CD4-positive, alpha-beta T cell treated with Interleukin-21 for 1 hour (primary cell): Measurements from ENCODE around the gene FOXP1.

Experiments used
- DNase-seq: peaks from one replicate; pipeline ENCODE4 v3.0.0-alpha.2; 2020

FOXP1 gene

GRCh38 chr3:71317749-71318457 is 265.6 kb downstream of the FOXP1 start:
- no peak for DNase-seq

- no peak for DNase-seq
Observed at GRCh38 chr3:71317140-71317539, 266.4 kb downstream of the FOXP1 start.

- no peak for DNase-seq
Observed at GRCh38 chr3:71316066-71316777, 267.3 kb downstream of the FOXP1 start.

- DNase-seq: no peak
Observed at GRCh38 chr3:71315431-71315830, 268.1 kb downstream of the FOXP1 start.

- no peak for DNase-seq
Observed at GRCh38 chr3:71313844-71314243, 269.7 kb downstream of the FOXP1 start.

GRCh38 chr3:71312461-71312860 is 271.1 kb downstream of the FOXP1 start:
- no peak for DNase-seq

GRCh38 chr3:71311661-71312046 is 271.9 kb downstream of the FOXP1 start:
- no peak for DNase-seq

- DNase-seq: no peak
Observed at GRCh38 chr3:71310980-71311660, 272.4 kb downstream of the FOXP1 start.

GRCh38 chr3:71310359-71310979 is 273.1 kb downstream of the FOXP1 start:
- DNase-seq: no peak

- no peak for DNase-seq
Observed at GRCh38 chr3:71309886-71310285, 273.6 kb downstream of the FOXP1 start.

- peak; percentile 35 for DNase-seq
Observed at GRCh38 chr3:71309342-71309741, 274.2 kb downstream of the FOXP1 start.

- no peak for DNase-seq
Observed at GRCh38 chr3:71308836-71309235, 274.7 kb downstream of the FOXP1 start.

GRCh38 chr3:71307991-71308697 is 275.4 kb downstream of the FOXP1 start:
- DNase-seq: no peak

GRCh38 chr3:71305231-71306206 is 278.0 kb downstream of the FOXP1 start:
- DNase-seq: no peak

- peak; percentile 20 for DNase-seq
Observed at GRCh38 chr3:71304684-71305083, 278.8 kb downstream of the FOXP1 start.

- DNase-seq: no peak
Observed at GRCh38 chr3:71304247-71304646, 279.3 kb downstream of the FOXP1 start.

GRCh38 chr3:71303627-71304200 is 279.8 kb downstream of the FOXP1 start:
- no peak for DNase-seq

GRCh38 chr3:71302604-71303003 is 280.9 kb downstream of the FOXP1 start:
- DNase-seq: no peak

- no peak for DNase-seq
Observed at GRCh38 chr3:71300951-71301393, 282.6 kb downstream of the FOXP1 start.

GRCh38 chr3:71299160-71299559 is 284.4 kb downstream of the FOXP1 start:
- DNase-seq: peak; percentile 13

GRCh38 chr3:71294919-71295318 is 288.6 kb downstream of the FOXP1 start:
- DNase-seq: no peak
